Stimulated activated CD4-positive, alpha-beta T cell treated with anti-CD3 and anti-CD28 coated beads, TNF-alpha, amount 100 ng/mL, for 24 hours (primary cell): ENCODE results near the gene SUSD4.

Experiments
- DNase-seq, 3 experiments: peaks; one replicate each; pipeline ENCODE4 v3.0.0-alpha.2; 2020; ENCODE audit warnings: low read depth in 3 of 3

The SUSD4 gene

DNA sequence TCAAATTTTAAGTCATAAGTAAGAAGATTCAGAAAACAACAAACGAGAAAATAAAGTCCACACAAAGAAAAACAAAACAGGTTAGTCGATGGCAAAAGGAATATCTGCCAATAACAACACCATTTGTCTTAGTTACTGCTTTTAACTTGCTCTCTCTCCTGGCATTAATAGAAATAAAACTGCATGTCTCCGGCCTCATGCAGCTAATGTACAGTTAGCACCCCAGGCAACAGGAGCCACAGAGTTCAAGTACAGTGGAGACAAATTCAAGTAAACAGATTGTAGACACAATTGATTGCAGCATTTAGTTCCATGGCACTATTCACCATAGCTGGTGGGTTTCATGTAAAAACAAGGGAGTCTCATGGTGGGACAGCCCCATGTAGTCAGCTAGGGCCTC is 33.5 kb downstream of the SUSD4 start:
- no peak for DNase-seq

DNA sequence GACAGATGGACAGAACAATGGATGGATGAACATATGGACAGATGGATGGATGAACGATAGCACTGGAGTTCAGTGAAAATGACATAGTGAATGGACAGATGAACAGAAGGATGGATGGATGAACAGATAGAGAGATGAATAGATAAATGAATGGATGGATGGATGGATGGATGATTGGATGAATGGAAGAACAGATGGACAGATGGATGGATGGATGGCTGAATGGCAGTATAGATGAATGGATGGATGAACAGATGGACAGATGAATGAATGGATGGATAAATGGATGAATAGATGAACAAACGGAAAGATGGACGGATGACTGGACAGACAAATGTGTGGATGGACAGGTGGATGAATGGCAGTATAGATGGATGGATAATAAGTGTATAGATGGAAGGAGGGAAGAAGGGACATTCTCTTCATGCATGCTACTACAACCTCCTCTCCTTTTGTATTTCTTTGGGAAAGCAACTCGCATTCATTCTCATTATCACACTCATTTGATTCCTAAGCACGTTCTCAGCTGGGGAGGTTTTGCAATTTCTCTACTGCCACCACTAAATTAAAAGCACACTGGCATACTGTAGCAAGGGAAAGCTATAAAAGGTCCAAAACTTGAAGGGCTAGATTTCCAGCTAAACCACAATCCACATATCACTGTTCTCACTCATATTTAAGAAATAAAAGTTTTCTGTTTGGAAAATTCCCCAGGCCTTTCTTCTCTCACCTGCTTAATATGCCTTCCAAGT is 34.1 kb downstream of the SUSD4 start:
- no peak for DNase-seq

DNA sequence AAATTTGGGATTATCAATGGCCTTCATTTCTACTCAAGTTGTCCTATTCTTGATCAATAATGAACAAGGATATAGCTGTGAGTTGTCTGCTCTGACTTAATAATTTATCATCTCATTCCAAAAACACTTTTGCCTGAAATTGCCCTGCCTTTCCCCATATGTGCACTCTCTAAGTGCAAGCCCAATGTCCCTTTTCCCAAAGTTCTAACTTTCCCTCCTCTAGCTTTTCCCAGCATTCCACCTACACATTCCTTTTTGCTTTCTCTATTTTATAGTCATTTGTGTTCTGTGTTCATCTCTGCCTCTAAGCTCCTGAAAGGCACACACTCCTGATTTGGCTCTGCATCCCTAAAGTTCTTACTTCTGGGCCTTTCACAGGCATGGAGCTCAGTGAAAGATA is 34.7 kb downstream of the SUSD4 start:
- no peak for DNase-seq

DNA sequence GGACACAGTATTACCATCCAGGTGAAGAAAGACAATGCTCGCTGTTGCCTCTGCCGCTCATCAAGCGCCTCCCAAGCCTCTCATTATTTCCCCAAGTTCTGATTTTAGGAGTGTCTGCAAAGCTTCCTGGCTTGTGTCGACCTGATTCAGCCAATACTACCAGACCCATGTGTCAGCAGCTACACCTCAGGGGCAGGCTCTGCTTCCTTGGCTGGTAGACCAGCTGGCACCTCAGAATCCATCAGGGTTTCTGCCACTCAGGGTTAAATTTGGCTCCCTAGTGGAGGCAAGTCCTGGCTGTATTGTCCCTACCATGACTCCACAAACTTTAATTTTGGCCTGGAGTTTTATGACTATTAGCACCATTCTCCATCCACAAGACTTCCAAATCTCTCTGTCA is 35.4 kb downstream of the SUSD4 start:
- DNase-seq, result no peak

DNA sequence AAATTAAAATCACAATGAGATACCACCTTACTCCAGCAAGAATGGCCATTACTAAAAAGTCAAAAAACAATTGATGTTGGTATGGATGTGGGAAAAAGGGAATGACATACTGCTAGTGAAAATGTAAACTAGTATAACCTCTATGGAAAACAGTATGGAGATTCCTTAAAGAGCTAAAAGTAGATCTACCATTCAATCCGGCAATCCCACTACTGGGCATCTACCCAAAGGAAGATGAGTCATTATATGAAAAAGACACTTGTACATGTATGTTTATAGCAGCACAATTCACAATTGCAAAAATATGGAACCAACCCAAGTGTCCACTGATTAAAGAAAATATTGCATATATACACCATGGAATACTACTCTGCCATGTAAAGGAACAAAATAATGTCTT is 37.2 kb downstream of the SUSD4 start:
- DNase-seq, result no peak

DNA sequence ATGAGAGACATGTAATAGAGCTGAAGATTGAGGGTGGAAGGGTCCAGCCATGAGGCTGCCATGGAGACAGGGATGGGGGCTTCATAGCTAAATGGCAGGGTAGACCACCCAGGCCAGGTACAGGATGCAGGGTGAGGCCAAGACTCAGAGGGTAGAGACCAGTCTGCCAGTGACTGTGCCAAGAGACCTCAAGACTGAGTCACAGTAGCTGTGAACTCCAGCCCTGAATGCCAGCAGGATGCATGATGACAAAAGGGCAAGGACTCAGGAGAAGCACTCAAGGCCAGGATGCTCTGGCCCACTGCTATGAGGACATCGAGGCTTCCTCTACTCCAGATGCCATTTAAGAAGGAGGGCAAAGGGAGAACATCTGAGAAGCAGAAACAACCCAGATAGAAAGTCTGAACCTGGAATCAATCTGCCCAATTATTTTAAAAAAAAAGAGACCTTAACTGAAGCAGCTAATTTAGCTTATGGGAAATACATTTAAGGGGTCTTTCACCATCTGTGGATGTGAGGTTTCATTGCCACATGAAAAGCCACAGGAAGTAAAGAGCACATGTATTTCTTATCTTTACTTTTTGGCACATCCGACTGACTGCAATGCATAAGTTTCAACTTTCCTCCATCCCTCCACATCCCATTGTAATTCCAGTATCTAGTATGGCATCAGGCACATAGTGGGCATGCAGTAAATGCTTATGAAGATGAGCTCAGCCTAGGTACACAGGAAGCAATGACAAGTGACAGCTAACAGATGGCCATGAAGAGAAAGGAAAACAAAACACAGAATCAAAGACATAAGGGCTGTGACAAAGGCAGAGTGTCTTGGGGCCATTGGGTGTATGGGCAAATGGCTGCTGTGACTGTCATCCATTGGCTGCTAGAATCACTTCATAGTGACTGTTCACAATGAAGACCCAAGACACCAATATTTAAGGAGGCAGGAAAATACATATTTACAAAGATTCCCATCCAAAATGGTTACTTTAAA is 40.2 kb downstream of the SUSD4 start:
- no peak for DNase-seq

DNA sequence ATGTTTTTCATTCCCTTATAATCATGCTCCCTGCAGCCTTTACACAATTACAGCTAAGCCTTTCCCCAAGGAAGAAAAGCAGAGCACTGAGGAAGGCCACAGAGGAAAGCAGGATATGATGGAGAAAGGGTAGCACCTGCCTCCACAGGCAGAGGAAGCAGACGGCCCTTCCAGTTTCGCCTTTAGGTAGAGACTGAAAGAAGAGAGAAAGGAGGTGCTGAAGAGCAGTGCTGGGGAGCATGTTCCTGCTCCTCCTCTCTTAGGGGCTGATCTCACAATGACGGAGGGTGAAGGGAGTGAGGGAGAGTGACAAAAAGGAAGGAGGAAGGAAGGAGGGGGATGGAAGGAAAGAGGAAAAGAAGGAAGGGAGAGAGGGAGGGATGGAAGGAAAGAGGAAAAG is 41.1 kb downstream of the SUSD4 start:
- no peak for DNase-seq

DNA sequence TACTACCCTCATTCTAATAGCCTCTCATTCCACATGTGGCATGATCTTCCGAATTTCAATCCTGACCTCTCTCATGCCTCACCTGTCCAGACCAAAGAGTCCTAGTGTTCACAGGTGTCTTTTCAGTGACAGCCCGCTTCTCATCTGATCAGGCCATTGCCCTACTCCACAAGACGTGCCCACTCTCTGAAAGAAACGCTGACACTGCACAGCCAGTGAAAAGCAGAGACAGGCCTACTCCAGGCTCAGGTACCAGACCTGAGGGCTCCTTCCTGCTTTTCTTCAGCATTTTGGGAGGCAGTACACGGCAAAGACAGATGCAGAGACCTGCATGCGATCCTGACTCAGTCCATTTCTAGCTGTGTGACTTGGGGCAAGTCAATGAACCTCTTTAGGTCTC is 43.0 kb downstream of the SUSD4 start:
- DNase-seq, result no peak

DNA sequence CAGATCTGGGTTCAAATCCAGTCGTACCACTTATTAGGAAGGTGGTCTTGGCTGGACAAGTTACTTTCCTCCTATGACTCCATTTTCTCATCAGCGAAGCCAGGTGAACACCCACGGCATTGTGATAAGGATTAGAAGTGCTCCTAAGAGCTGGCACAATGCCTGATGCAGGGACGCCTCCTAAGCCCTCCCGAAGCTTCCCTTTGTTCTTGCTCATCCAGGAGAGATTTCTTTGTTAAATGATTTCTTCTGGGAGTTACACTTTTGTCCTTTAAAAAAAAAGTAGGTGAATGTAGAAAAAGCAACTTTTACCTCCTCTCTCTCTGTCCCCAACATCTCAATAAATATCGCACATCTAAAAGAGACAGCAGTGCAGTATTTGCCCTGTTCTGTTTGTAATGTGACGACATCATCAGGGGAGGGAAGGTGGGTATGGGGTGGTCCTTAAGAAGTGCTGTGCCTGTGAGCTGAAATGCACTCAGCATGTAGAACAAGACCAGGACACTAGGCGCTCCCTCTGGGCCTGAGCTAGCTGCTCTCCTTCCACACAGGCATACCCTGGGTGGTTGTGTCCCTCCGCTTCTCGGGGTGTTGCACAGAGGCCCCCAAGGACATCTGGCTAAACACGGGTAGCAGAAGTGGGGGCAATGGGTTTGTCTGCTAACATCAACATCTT is 43.9 kb downstream of the SUSD4 start:
- no peak for DNase-seq

DNA sequence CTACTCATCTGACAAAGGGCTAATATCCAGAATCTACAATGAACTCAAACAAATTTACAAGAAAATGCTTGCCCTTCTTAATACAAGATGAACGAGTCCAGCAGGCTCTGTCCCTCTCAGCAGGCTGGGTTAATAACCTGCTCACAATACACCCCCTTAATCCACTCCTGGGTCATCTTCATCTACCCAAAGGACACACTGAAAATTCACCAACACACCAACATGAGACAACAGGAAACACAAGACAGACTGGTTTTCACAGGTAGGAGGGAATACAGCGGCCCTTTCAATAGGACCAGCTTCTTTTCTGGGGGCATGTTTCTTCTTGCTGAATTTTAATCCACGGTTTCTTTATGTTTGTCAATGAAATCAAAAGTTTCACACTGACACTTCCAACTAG is 44.6 kb downstream of the SUSD4 start:
- DNase-seq, result no peak

DNA sequence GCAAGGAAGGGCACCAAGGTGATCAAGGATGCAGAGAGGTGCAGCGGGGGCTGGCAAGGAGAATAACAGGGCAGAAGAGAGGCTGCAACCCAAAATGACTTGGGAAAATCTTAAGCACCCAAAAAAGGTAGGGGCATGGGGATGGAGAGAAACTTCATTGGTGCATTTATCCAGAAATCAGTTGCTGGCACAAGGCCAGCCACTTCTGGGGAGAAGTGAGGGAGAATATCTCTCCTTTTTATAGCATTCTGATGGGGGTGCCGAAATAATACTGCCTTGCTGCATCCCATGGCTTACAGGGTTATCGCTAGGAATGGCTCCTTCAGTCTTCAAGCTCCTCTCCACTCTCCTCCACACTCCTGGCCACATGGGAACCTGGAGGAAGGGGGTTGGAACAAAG is 47.9 kb downstream of the SUSD4 start:
- DNase-seq, result no peak

DNA sequence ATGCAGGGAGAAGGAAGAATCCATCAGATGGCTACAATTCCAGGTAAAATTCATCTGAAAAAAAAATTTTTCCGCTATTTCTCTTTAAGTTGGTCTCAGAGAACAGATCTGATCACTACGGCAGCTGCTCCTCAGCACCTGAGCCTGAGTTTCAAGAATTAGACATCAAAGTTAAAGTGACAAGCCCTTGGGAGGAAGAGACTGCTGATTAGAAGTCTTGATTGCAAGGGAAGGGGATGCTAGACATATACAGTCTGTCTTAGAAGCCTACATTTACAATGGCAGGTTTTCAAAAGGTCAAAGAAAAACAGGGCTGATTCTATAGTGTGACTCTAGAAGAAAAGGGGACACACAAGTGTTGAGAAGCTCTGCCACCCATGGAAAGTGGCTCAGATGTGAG is 48.3 kb downstream of the SUSD4 start:
- DNase-seq, result no peak

DNA sequence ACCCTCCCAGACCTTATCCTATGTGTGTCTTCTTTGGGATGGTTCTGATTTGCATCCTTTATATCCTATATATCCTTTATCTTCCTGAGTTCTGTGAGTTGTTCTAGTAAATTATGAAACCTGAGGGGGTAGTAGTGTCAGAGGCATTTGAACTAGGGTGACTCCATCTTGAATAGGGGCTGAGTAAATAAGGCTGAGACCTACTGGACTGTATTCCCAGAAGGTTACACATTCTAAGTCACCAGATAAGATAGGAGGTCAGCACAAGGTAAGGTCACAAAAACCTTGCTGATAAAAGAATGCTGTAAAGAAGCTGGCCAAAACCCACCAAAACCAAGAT is 50.6 kb downstream of the SUSD4 start:
- DNase-seq, result no peak

DNA sequence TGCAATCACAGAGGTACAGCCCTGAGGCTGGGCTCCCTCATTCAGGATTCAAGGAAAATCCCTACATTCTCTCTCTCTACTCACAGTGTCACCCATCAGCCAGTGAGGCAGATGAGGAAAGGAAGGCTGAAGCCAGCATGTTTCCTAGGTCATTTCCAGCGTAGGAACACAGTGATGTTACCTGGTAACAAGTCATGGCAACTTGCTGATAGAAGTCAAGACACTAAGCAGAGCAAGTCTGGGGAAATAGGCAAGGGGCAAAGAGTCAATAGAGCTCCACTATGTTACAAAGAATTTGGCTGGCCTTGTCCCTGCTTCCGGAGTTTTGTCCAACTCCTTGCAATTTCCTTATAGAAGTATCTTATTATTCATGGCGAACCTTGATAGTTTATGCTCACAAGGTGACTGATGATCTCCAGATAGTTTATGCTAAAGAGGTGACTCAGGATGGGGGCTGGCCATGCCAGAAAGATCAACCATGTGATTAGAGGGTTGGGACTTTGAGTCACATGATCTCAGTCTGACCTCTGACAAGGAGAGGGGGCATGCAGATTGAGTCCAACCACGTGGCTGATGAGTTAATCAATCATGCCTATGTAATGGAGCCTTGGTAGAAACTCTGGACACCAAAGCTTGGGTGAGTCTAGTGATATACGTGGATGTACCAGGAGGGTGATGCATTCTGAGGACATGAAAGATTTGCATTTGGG is 51.1 kb downstream of the SUSD4 start:
- no peak for DNase-seq

DNA sequence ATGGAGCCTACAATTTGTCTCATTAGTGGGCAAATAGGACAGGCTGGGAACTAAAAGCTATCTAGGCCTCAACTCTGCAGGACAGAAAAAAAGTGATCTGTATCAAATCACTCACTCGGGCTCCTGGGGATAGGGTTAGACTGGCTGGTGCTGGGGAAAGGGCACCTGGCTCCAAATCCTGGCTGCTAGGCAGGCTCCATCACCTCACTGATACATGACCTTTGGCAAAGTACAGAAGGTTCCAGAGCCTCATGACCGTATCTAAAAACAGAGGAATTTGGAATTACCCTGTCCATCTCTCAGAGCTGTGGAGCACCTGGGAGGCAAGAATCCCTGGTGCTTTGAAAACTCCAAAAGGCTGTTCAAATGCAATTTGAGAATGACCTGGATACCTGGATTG is 51.7 kb downstream of the SUSD4 start:
- no peak for DNase-seq

DNA sequence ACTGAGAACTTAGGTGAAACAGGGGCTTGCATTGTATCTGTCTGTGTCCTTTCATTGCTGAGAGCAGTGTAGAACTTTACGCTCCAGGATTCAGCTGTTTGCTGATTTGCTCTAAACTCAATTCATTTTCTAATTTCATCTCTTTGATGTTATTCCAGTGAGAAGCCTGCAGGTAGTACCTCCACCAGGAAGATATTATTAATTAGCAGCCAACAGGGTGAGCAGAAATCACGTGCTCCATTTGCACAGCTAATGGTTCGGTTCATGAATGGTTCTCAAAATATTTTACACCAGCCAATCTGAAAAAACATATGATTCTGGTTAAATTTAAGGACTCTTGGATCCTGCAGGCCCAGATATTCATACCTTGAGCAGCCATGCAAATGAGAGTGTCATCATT is 52.1 kb downstream of the SUSD4 start:
- DNase-seq, result no peak

DNA sequence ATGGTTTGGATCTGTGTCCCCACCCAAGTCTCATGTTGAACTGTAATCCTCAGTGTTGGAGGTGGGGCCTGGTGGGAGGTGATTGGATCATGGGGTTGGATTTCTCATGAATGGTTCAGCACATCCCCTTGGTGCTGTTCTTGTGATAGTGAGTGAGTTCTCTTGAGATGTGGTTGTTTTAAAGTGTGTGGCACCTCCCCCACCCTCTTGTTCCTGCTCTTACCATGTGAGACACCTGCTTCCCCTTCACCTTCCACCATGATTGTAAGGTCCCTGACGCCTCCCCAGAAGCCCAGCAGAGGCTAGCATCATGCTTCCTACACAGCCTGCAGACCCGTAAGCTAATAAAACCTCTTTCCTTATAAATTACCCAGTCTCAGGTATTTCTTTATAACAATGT is 55.8 kb downstream of the SUSD4 start:
- DNase-seq, result no peak

DNA sequence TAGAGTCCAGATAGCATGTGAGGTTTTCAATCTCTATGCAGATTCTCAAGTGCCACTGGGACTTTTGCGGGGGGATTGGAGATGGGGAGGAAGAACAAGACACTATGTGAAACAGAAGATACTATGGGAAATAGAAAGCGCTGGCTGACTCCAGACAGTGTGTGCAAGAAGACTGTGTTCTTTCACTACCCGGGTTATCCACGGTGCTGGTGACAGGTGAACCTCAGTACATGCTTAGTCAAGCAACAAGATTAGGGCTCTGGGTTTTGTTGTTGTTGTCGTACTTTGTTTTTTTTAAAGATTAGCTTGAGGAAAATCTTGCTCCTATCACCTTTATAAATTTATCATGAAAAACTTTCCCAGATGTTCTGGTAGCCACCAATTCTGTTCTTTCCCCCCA is 56.4 kb downstream of the SUSD4 start:
- DNase-seq, result no peak

DNA sequence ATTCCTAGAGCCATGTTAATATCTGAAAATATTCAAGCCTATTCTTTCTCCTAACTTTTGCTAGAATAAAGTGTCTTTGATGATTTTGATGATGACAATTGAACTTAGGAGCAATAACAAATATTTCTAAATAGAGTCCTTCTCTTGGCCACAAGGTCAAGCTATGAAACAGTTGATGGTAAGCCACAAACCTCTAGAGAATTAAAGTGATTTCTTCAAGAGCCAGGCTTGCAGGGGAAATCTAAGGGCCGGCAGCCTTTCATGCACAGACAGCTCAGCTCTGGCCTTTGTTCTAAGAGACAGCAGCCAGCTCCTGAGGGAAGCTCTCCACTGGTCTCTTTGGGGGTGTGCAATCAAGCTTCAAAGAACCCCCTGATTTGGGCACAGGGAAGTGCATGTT is 59.0 kb downstream of the SUSD4 start:
- DNase-seq, result no peak

DNA sequence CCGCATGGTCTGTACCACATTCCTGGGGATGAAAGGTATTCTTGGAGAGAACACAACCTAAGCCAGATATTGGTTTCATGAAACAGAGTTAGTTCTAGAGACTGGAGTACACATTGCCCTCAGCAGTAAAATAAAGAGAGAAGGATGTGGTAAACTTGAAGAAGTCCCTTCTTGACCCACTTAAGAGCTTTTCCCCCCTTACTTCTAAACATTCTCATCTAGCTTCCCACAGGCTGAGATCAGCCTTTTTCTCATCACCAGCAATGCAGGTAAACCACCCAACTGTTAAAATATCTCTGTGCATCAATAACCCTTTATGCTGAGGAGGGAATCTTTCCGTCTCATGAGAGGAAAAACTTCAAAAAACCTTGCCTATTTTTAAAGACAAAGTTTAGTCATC is 62.6 kb downstream of the SUSD4 start:
- DNase-seq, result no peak

DNA sequence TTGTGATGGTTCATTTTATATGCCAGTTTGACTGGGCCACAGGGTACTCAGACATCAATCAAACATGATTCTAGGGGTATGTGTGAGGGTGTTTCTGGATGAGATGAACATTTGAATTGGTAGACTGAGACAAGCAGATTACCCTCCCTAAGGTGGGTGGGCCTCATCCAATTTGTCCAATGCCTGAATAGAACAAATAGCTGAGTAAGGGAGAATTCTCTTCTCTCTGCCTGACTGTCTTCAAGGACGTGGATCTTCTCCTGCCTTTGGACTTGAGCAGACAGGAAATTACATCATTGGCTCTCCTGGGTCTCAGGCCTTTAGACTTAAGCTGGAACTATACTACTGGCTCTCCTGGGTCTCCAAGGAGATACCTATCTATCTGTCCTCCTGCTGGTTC is 64.4 kb downstream of the SUSD4 start:
- DNase-seq, result no peak

DNA sequence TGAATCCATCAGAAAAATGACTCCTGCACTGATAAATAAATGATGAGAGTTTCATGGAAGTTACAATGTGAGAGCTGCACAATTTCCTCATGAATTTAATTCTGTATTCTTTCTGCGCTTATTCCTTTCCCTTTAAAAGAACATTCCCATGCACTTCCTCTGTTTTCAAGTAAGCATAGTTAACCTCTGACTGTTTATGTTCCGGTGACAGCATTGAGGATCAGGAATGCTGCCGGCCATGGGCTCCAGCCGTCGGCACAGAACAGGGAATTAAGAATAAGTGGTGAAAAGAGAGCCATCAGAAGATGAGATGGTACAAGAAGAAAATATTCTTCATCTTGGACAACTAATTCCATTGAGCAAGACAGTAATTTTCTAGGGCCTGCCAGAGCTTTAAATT is 65.3 kb downstream of the SUSD4 start:
- no peak for DNase-seq
